ENCODE measurements around the gene TLE4.

The TLE4 gene

GRCh38 chr9:79565245-79565644 lies 6.5 kb upstream of the TLE4 start:
- H3K4me3 ChIP-seq (ENCODE audit: low read depth, low read length) = no peak overlapping the region
- no peak overlapping the region for H3K27ac ChIP-seq
- no peaks in the 10 kb centered on the region for H3K9me3 ChIP-seq (ENCODE audit: control insufficient read depth, low read length)
- no peak overlapping the region for H3K4me2 ChIP-seq (ENCODE audit: low read length)
- TF ChIP-seq CTCF (IDR thresholded peaks at IDR 0.05) = no peak
- H3K27me3 ChIP-seq (ENCODE audit: control insufficient read depth, insufficient read depth, low read length) = no peaks in the 10 kb centered on the region
- H3K36me3 ChIP-seq (ENCODE audit: control insufficient read depth, insufficient read depth, low read length) = no peaks in the 10 kb centered on the region
- no peak overlapping the region for H2AFZ ChIP-seq
- no peaks in the 10 kb centered on the region for H3K4me1 ChIP-seq
- H3K9ac ChIP-seq = no peak overlapping the region
- no peaks in the 10 kb centered on the region for H3K79me2 ChIP-seq

GRCh38 chr9:79567671-79568098 lies 4.1 kb upstream of the TLE4 start:
- no peaks in the 10 kb centered on the region for H3K9me3 ChIP-seq (ENCODE audit: control insufficient read depth, low read length)
- H3K4me3 ChIP-seq (ENCODE audit: low read depth, low read length) = no peak overlapping the region
- H3K79me2 ChIP-seq = no peaks in the 10 kb centered on the region
- no peak overlapping the region for H3K4me2 ChIP-seq (ENCODE audit: low read length)
- TF ChIP-seq CTCF (IDR thresholded peaks at IDR 0.05) = no peak
- H2AFZ ChIP-seq = no peak overlapping the region
- no peak overlapping the region for H3K27ac ChIP-seq
- no peaks in the 10 kb centered on the region for H3K36me3 ChIP-seq (ENCODE audit: control insufficient read depth, insufficient read depth, low read length)
- no peaks in the 10 kb centered on the region for H3K27me3 ChIP-seq (ENCODE audit: control insufficient read depth, insufficient read depth, low read length)
- H3K4me1 ChIP-seq = no peaks in the 10 kb centered on the region
- no peak overlapping the region for H3K9ac ChIP-seq

- H3K79me2 ChIP-seq = peaks cover 1% of the 10 kb centered on the region
- no peaks in the 10 kb centered on the region for H3K36me3 ChIP-seq (ENCODE audit: control insufficient read depth, insufficient read depth, low read length)
- no peaks in the 10 kb centered on the region for H3K27me3 ChIP-seq (ENCODE audit: control insufficient read depth, insufficient read depth, low read length)
- H3K9me3 ChIP-seq (ENCODE audit: control insufficient read depth, low read length) = no peaks in the 10 kb centered on the region
- no peak overlapping the region for H3K9ac ChIP-seq
- no peak for TF ChIP-seq CTCF (IDR thresholded peaks at IDR 0.05)
- no peaks in the 10 kb centered on the region for H3K4me1 ChIP-seq
- no peak overlapping the region for H3K4me2 ChIP-seq (ENCODE audit: low read length)
- H3K27ac ChIP-seq = no peak overlapping the region
- H3K4me3 ChIP-seq (ENCODE audit: low read depth, low read length) = no peak overlapping the region
- no peak overlapping the region for H2AFZ ChIP-seq
Measured at GRCh38 chr9:79568337-79569101, 3.2 kb upstream of the TLE4 start.

- peak overlapping the region; percentile 68 for H3K4me3 ChIP-seq (ENCODE audit: low read depth, low read length)
- no peaks in the 10 kb centered on the region for H3K27me3 ChIP-seq (ENCODE audit: control insufficient read depth, insufficient read depth, low read length)
- no peak overlapping the region for H3K9ac ChIP-seq
- no peaks in the 10 kb centered on the region for H3K36me3 ChIP-seq (ENCODE audit: control insufficient read depth, insufficient read depth, low read length)
- peaks cover 3% of the 10 kb centered on the region for H3K79me2 ChIP-seq
- H2AFZ ChIP-seq = peak overlapping the region; percentile 86
- peak overlapping the region; percentile 80 for H3K4me2 ChIP-seq (ENCODE audit: low read length)
- H3K27ac ChIP-seq = no peak overlapping the region
- H3K4me1 ChIP-seq = no peaks in the 10 kb centered on the region
- H3K9me3 ChIP-seq (ENCODE audit: control insufficient read depth, low read length) = no peaks in the 10 kb centered on the region
- no peak for TF ChIP-seq CTCF (IDR thresholded peaks at IDR 0.05)
Measured at GRCh38 chr9:79569814-79570447, 1.8 kb upstream of the TLE4 start.
